HG02763 (cell line): Measurements from ENCODE around the gene CRYGN.

ENCODE experiments used
- ATAC-seq: cut with Tn5 transposase; IDR thresholded peaks from one replicate; pipeline ENCODE4 v1.9.1; 2021; ENCODE audit warnings: mild to moderate bottlenecking, moderate library complexity; ENCODE audit not compliant: unreplicated experiment

The CRYGN gene

GRCh38 chr7:151393031-151393977 is 46.6 kb downstream of the CRYGN start:
- ATAC-seq = no peak

GRCh38 chr7:151392426-151392825 is 47.5 kb downstream of the CRYGN start:
- ATAC-seq = no peak

DNA sequence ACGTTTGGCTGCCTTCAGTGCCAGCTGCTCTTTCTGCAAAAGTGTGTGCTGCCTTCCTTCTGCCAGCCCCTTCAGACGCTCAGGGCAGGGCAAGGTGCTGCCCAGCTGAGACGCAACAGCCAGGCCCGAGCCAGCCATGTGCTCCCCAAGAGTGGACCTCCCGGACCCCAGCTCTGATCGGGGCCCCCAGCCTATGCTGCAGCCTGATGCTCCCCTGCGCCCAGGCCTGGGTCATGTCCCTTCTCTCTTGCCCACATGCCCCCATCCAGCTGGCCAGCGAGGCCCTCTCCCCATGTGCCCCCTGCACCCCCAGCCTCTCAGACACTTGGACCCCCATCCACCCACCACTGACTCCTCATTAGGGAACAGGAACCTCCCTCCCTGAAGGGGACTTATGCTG is 47.9 kb downstream of the CRYGN start:
- no peak for ATAC-seq

- no peak for ATAC-seq
Observed at GRCh38 chr7:151391358-151391730, 48.6 kb downstream of the CRYGN start.

GRCh38 chr7:151390598-151391357 is 49.2 kb downstream of the CRYGN start:
- no peak for ATAC-seq

- no peak for ATAC-seq
Observed at GRCh38 chr7:151389768-151390597, 50.0 kb downstream of the CRYGN start.

- no peak for ATAC-seq
Observed at GRCh38 chr7:151389096-151389767, 50.7 kb downstream of the CRYGN start.

DNA sequence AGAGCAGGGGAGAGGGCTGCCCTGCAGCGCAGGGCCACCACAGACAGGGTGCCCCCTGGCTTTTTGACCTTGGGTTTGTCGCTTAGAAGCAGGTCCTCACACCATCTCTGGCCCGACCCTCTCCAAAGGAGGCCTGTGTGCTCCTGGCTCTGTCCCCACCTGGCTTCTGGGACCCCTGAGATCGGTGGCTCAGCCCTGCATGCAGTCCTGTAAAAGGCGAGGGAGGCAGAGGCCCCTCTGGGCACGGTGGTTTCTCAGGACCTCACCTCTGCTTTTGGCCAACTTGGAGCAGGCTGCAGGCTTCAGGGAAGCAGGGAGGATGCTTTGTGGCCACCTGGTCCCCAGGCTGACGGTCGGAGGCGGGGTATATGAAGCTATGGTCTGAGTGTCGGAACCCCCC is 51.5 kb downstream of the CRYGN start:
- no peak for ATAC-seq

DNA sequence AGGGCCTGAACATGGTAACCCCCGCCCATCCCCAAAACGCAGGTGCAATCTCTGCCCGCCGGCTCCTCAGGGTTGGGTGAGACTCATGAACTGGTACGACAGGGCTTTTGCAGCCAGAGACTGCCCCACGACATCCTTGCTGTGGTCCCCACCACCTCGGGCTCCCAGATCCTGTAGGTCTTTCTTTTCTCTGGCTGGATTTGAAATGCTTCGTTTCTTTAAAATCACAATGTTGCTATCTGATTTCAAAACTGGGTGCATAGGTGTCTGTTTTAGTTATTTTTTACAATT is 52.0 kb downstream of the CRYGN start:
- ATAC-seq = no peak

DNA sequence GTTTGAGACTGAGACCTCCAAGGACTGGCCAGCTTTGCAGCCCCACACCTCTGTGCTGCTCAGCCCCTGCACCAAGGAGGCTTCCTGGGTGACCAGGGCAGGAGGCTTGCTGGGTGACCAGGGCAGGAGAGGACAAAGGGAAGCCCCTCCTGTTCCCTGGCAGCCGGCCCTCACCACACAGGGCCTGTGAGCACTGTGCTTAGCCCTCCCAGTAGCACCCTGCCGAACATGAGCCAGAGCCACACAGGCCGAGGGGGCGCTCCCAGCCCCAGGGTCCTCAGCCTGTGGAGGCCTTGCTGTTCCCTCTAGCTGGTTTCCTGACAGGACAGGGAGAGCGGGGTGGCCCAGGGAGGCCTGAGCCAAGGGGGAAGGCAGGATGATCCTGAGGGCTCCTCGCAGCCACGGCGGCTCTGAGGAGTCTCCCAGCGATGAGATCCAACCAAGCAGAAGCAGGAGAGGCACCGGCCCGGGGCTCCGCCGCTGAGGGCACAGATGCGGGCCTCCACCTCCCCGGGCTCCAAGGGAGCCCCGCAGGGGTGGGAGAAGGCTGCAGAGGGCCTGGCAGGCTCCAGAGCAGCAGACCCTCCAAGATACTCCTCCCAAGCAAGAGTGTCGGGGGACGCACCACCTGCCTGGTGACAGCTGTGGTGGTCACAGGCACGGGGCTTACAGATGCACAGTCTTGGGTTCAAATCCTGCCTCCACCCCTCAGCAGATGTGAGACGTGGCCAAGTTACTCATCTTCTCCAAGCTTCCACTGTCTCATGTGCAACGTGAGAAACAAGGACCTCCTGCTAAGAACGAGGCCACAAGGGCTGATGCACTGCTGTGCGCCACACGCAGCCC is 52.6 kb downstream of the CRYGN start:
- ATAC-seq = no peak

GRCh38 chr7:151386301-151387160 is 53.4 kb downstream of the CRYGN start:
- ATAC-seq = no peak

DNA sequence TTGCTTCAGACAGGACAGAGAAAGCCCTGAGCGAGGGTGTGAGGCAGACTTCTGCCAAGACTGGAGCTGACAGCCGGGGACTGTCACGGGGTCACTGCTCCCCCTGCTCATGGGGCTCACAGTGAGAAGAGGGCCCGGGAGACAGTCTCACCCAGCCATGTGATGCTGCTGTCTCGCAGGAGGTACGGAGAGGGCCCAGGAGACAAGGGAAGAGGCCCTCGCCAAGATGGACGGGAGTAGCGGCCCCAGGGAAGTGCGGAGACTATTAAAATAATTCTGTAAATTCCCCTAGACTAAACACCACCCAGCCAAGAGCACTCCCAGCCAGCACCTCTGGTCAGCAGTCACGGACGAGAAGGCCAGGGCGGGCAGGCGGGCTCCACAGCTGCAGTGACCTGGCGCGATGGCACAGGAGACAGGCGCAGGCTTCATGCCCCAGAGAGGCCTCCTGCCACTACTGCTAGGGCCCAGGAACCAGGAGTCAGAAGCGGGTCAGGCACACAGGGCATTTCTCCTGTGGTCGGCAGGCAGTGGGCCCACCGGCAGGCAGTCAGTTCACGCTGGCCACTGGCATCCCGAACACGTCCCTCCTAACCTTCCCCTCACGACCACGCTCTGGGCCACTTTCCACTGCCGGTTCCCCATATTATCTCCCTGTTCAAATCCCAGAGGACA is 54.2 kb downstream of the CRYGN start:
- no peak for ATAC-seq

DNA sequence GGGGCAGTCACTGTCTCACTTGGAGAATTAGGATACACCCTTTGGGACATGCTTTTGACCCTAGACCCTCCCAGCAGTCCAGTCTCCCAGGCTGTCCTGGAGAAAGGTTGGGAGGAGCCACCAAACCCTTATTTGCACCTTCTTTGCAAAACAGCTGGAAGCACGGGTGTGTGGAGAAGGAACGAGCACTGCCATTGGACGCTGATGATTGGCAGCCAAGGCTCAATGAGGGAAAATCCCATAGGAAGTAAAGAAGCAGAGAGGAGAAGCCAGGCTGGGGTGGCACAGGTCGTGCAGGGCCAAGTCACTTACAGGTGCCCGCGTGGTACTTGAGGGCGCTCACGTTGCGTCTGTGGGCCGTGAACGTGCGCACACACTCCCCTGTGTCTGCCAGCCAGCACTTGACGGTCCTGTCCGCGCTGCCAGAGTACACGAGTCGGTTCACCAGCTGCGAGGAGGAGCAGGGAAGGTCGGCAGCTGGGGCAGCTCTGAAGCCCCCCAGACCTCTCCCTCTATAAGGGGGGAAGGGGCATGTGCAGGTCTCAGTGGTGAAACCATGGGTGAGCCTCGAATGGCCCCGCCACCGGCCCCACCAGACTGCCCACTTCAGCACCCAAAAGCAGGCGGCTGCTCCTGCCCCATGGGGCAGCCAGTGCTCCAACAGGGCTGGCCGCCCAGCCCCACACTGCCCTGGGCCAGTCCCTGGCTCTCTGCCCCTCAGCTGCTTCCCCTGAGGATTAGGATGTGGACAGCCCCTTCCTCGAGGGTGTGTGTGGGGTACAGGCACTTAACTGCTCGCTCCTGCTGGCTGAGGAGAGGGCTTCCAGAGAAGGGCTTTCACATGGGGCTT is 54.9 kb downstream of the CRYGN start:
- no peak for ATAC-seq

DNA sequence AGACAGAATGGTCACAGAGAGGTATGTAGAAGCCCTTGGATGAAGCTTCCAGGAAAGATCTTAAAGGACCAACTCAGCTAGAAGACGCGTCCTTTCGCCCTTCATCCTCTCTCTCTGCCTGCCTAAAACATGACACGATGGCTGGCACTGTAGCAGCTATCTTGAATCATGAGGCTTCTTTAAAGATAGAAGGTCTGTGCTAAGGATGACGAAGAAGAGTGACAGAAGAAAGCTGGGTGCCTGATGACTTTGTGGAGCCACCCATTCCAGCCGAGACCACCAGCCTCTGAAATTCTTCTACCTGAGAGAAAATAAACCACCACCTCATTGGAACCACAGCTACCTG is 55.6 kb downstream of the CRYGN start:
- no peak for ATAC-seq

DNA sequence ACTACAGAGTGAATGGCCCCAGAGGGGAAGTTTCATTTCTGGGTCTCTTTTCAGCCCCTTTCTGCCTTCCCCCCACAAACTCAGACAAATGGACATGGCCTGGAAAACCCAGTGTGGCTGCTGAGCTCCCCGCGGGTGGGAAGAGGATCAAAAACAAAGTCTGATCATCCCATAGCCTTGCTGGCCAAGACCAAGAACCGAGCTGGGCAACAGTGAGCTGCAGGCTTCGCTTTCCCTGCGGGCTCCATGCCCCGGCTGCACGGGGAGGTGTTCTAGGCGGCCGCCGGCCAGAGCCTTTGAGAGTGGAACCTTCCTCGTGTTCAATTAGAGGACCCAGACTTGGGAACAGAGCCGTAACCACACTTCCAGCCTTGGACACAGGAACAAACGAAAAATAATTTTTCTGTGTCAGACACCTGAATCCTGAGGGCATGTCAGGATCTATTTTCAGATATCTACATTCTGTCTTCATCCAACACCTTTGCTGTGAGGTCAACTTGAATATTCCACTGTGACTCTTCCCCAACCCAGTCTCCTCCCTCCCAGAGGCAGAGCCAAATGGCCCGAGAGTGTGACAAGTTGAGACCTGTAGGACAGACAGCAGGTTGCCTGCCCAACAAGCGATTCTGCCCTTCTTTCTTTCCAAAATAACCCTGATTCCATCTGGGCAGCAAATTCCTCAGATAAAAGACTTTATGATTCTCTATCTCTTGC is 56.1 kb downstream of the CRYGN start:
- ATAC-seq = no peak

DNA sequence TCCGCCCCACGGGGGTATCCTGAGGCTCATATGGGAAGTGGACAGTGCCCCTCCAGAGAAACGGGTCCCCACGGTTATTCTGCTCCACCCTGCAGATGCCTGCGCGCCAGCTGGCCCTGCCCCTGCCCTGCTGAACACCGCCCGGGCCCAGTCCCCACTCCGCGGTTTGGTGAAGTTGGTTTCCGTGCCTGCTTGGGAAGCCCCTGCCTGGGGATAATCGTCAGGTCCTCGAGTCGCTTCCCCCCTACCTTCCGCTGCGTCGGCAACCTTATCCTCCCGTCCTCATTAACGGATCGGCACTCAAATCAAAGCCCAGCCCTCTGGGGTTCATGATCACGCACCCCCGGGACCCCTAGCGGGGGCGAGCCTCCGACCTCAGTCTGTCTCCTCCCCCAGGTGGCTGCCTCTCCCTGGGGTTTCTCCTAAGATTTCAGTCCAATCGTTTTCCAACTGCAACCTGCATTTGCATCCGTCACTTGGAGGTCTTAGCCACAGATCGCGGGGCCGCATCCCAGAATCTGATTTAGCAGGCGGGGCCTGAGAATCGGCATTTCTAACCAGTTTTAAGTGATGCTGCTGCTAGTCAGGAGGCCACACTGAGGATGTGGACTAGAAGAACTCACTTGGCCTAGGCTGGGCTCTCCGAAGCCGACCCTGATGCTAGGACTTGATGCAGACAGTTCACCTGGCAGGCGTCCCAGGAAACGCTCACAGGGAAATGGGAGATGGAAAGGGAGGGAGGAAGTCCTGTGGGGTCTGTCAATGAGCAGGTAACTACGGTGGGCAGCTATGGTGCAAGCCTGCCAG is 57.7 kb downstream of the CRYGN start:
- no peak for ATAC-seq
